SK-N-SH (cell line): ENCODE data around the gene ZNF71.

Source experiments
- CHD2 ChIP-seq: fragments of 150-350 bp; IDR thresholded peaks from 2 replicates; pipeline ENCODE4 v1.6.1; 2018; ENCODE audit warnings: low read length; ENCODE audit not compliant: partially characterized antibody
- TEAD4 ChIP-seq: IDR thresholded peaks from 2 replicates; pipeline ENCODE4 v1.4.0; 2012; ENCODE audit warnings: mild to moderate bottlenecking, borderline replicate concordance; ENCODE audit not compliant: insufficient read depth
- TF ChIP-seq, protein P1 (sequence below): fragments of 200-600 bp; sonication (generic); IDR thresholded peaks from 2 replicates; pipeline ENCODE4 v1.6.1; 2017; ENCODE audit warnings: antibody characterized with exemption, mild to moderate bottlenecking, moderate library complexity

DNA sequence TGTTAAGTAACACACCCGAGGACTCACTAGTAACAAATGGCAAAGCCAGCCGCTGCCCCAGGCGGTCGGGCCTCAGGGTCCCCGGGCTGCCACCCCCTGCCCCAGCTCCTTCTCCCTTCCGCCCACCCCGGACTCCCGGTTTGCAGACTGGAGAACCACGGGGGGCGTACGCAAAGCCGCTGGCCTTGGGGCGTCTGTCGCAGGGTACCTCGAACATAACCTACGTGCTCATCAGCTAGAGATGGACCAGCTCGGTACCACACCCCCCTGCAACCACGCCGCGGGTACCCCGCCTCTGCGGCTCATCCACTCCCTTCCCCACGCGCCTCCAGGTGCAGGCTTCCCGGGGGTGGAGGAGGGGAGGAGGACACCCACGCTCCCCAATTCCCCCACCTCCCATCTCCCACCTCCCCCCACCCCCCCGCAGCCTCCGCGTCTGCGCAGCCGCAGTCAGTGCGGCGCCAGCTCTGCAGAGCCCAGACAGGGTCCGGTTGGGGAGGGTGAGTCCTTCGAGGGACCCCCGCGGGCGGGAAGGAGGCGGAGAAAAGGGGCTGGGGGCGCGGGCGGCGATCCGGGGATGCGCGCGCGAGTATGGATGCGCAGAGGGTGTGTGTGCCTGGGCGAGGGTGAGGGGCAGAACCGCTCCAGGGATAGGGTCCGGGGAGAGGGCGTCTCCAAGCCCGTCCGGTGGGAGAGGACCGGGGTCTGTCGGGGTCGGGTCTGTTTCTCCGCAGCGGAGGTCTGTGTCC lies 47.8 kb downstream of the ZNF71 start, which contains the start of gene SMIM17:
- TF ChIP-seq, protein P1, sequence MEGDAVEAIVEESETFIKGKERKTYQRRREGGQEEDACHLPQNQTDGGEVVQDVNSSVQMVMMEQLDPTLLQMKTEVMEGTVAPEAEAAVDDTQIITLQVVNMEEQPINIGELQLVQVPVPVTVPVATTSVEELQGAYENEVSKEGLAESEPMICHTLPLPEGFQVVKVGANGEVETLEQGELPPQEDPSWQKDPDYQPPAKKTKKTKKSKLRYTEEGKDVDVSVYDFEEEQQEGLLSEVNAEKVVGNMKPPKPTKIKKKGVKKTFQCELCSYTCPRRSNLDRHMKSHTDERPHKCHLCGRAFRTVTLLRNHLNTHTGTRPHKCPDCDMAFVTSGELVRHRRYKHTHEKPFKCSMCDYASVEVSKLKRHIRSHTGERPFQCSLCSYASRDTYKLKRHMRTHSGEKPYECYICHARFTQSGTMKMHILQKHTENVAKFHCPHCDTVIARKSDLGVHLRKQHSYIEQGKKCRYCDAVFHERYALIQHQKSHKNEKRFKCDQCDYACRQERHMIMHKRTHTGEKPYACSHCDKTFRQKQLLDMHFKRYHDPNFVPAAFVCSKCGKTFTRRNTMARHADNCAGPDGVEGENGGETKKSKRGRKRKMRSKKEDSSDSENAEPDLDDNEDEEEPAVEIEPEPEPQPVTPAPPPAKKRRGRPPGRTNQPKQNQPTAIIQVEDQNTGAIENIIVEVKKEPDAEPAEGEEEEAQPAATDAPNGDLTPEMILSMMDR, result no peak
- TF ChIP-seq CHD2 (no peak), TEAD4 (no peak)
